Keratinocyte (primary cell): Measurements from ENCODE around the gene ADCY4. TPM values are rescaled to one million over a fixed set of nuclear protein-coding genes. Genes with fewer than 3 reads are reported as not detected.

ENCODE experiments used
- DNase-seq: peaks from one replicate; pipeline ENCODE4 v3.0.0-alpha.2; 2011; ENCODE audit warnings: low read depth, missing footprints, low spot score
- FAIRE-seq: peaks from 2 replicates; lab custom pipeline; 2011; peaks lifted over from hg19 to GRCh38; lab: Jason Lieb, UNC
- H2AFZ ChIP-seq: 2 replicates; pipeline ENCODE4 v1.6.0; 2012; ENCODE audit warnings: low read length, control low read depth, inconsistent platforms; ENCODE audit not compliant: control insufficient read depth
- H3K27ac ChIP-seq: 2 replicates; pipeline ENCODE4 v1.5.1; 2011; ENCODE audit warnings: low read length; ENCODE audit not compliant: control insufficient read depth, insufficient read depth
- H3K27me3 ChIP-seq: 3 replicates; pipeline ENCODE4 v1.6.0; 2011; ENCODE audit warnings: low read length; ENCODE audit not compliant: control insufficient read depth, insufficient read depth; ENCODE audit errors: extremely low read depth
- H3K36me3 ChIP-seq, 2 experiments: 2 replicates in 1 of 2; 3 replicates in 1 of 2; pipeline ENCODE4 v1.5.1; 2011; ENCODE audit warnings: low read length in 2 of 2, mild to moderate bottlenecking in 1 of 2; ENCODE audit not compliant: control insufficient read depth in 2 of 2, insufficient read depth in 2 of 2; ENCODE audit errors: extremely low read depth in 1 of 2
- H3K4me1 ChIP-seq: 3 replicates; pipeline ENCODE4 v1.5.1; 2011; ENCODE audit warnings: low read length; ENCODE audit not compliant: control insufficient read depth, insufficient read depth; ENCODE audit errors: extremely low read depth
- H3K4me2 ChIP-seq: 3 replicates; pipeline ENCODE4 v1.6.0; 2011; ENCODE audit warnings: low read depth, low read length; ENCODE audit not compliant: control insufficient read depth, insufficient read depth; ENCODE audit errors: extremely low read depth
- H3K4me3 ChIP-seq, 3 experiments: fragments of 200-600 bp in 1 of 3; sonication (generic) in 1 of 3; 2 replicates in 2 of 3; 3 replicates in 1 of 3; pipeline ENCODE4 v1.5.1; 2011 to 2016; ENCODE audit warnings: low read length in 3 of 3, mild to moderate bottlenecking in 3 of 3, control low read depth in 2 of 3, inconsistent platforms in 1 of 3, low read depth in 1 of 3, mixed read lengths in 1 of 3, mixed run types in 1 of 3, moderate library complexity in 1 of 3; ENCODE audit not compliant: control insufficient read depth in 2 of 3, insufficient read depth in 2 of 3; ENCODE audit errors: extremely low read depth in 1 of 3
- H3K79me2 ChIP-seq: 2 replicates; pipeline ENCODE4 v1.6.0; 2012; ENCODE audit warnings: low read length; ENCODE audit not compliant: control insufficient read depth, insufficient read depth
- H3K9ac ChIP-seq: 3 replicates; pipeline ENCODE4 v1.6.0; 2011; ENCODE audit warnings: low read length; ENCODE audit not compliant: control insufficient read depth, insufficient read depth; ENCODE audit errors: extremely low read depth
- H3K9me1 ChIP-seq: 3 replicates; pipeline ENCODE4 v1.6.0; 2011; ENCODE audit warnings: low read length; ENCODE audit not compliant: control insufficient read depth, insufficient read depth; ENCODE audit errors: extremely low read depth
- H3K9me3 ChIP-seq: 2 replicates; pipeline ENCODE4 v1.5.1; 2012; ENCODE audit warnings: low read depth, low read length; ENCODE audit not compliant: control insufficient read depth
- H4K20me1 ChIP-seq: 3 replicates; pipeline ENCODE4 v1.6.0; 2011; ENCODE audit warnings: low read length; ENCODE audit not compliant: control insufficient read depth, insufficient read depth; ENCODE audit errors: extremely low read depth
- CTCF ChIP-seq, 3 experiments: IDR thresholded peaks in 1 of 3; conservative IDR thresholded peaks in 1 of 3; optimal IDR thresholded peaks in 1 of 3; 2 replicates in 2 of 3; 3 replicates in 1 of 3; pipeline versions ENCODE3 to v1.5.1; 2011; ENCODE audit warnings: low read length in 3 of 3, mild to moderate bottlenecking in 3 of 3, moderate library complexity in 2 of 3, control low read depth in 1 of 3, inconsistent platforms in 1 of 3; ENCODE audit not compliant: insufficient read depth in 2 of 3; ENCODE audit errors: extremely low read depth in 1 of 3
- EZH2 ChIP-seq: IDR thresholded peaks from one replicate; pipeline ENCODE4 v1.6.1; 2012; ENCODE audit warnings: inconsistent platforms, mild to moderate bottlenecking, low read length, moderate library complexity
- dilution Hi-C: fragments of 300-500 bp; cut with MboI; formaldehyde crosslinking; loops from one replicate; pipeline ENCODE4 v1.7.0; 2020; ENCODE audit warnings: low sequenced_read_pairs; ENCODE audit not compliant: extremely low pct_ligation_motif_present
- polyA plus RNA-seq, 5 experiments: library from polyadenylated mRNA; depleted of rRNA in 3 of 5; stranded (reverse) in 3 of 5; stranded (forward) in 1 of 5; unstranded in 1 of 5; fragments of >200 nt; gene quantifications; 1 replicate in 1 of 5; 2 replicates in 3 of 5; 3 replicates in 1 of 5; pipeline versions ENCODE4 v1.2.1 to v1.2.3, GENCODE V29; 2011 to 2012; ENCODE audit warnings: missing spikeins in 2 of 5, low read depth in 1 of 5, low replicate concordance in 1 of 5

The ADCY4 gene
- polyA plus RNA-seq, 1 donor (not counting 4 experiments of a cell fraction or from before 2014, with no cell fraction given): 0.21 TPM

GRCh38 chr14:24274101-24274543, 60.7 kb downstream of the ADCY4 start:
- FAIRE-seq (peak; percentile 90), DNase-seq (peak; percentile 95)
- peak overlapping the region; percentile 78 for H3K4me2 ChIP-seq
- peaks cover 2 to 6% of the 10 kb centered on the region in 2 experiments for H3K36me3 ChIP-seq
- H3K27me3 ChIP-seq: no peaks in the 10 kb centered on the region
- H3K27ac ChIP-seq: peak overlapping the region; percentile 97
- no peak for TF ChIP-seq CTCF (optimal IDR thresholded peaks at IDR 0.05 in 1 of 3, IDR thresholded peaks at IDR 0.05 in 1 of 3, conservative IDR thresholded peaks at IDR 0.05 in 1 of 3; ENCODE audit: extremely low read depth in 1 of 3, insufficient read depth in 2 of 3, low read length in 3 of 3)
- no peak for TF ChIP-seq EZH2
- no peaks in the 10 kb centered on the region for H3K9me3 ChIP-seq
- peak overlapping the region; percentile 66 for H3K9ac ChIP-seq
- H4K20me1 ChIP-seq: no peaks in the 10 kb centered on the region
- peak overlapping the region in 2 of 3 experiments; percentile 34 to 47 for H3K4me3 ChIP-seq
- peaks cover 3% of the 10 kb centered on the region for H3K79me2 ChIP-seq
- peak overlapping the region; percentile 51 for H2AFZ ChIP-seq
- H3K4me1 ChIP-seq: peaks cover 48% of the 10 kb centered on the region
- dilution Hi-C loops: no loop called here
- H3K9me1 ChIP-seq: no peaks in the 10 kb centered on the region

- H3K79me2 ChIP-seq: peaks cover 3% of the 10 kb centered on the region
- peak overlapping the region; percentile 66 for H3K9ac ChIP-seq
- peaks cover 6 to 11% of the 10 kb centered on the region in 2 experiments for H3K36me3 ChIP-seq
- FAIRE-seq (no peak), DNase-seq (no peak)
- no peaks in the 10 kb centered on the region for H4K20me1 ChIP-seq
- H2AFZ ChIP-seq: no peak overlapping the region
- dilution Hi-C loops: no loop called here
- peak overlapping the region in 2 of 3 experiments; percentile 34 to 47 for H3K4me3 ChIP-seq
- no peaks in the 10 kb centered on the region for H3K9me3 ChIP-seq
- peaks cover 42% of the 10 kb centered on the region for H3K4me1 ChIP-seq
- H3K27ac ChIP-seq: peak overlapping the region; percentile 97
- no peaks in the 10 kb centered on the region for H3K9me1 ChIP-seq
- H3K4me2 ChIP-seq: peak overlapping the region; percentile 78
- TF ChIP-seq CTCF (optimal IDR thresholded peaks at IDR 0.05 in 1 of 3, IDR thresholded peaks at IDR 0.05 in 1 of 3, conservative IDR thresholded peaks at IDR 0.05 in 1 of 3; ENCODE audit: extremely low read depth in 1 of 3, insufficient read depth in 2 of 3, low read length in 3 of 3) (peak; percentile 40 to 66 (median 63)), EZH2 (no peak)
- no peaks in the 10 kb centered on the region for H3K27me3 ChIP-seq
Measured at GRCh38 chr14:24273422-24273998, 61.4 kb downstream of the ADCY4 start.
